ENCODE data around the gene SNRNP200. TPM values are rescaled to one million over a fixed set of nuclear protein-coding genes. Genes with fewer than 3 reads are reported as not detected.

Gene SNRNP200
- total RNA-seq, 1 donor = 44.2 TPM

GRCh38 chr2:96336104-96336775, 30.9 kb upstream of the SNRNP200 start:
- H3K4me1 ChIP-seq (ENCODE audit: insufficient read depth, low read length) = peaks cover 25% of the 10 kb centered on the region
- H3K9me3 ChIP-seq (ENCODE audit: low read depth, low read length) = no peaks in the 10 kb centered on the region
- no peaks in the 10 kb centered on the region for H3K36me3 ChIP-seq (ENCODE audit: insufficient read depth, low read length)
- H2AFZ ChIP-seq (ENCODE audit: low read length) = peak overlapping the region; percentile 90
- H3K79me2 ChIP-seq (ENCODE audit: insufficient read depth, low read length) = peaks cover 44% of the 10 kb centered on the region
- H3K4me3 ChIP-seq (ENCODE audit: insufficient read depth, low read length) = peak overlapping the region; percentile 93
- peak overlapping the region; percentile 42 for H3K27ac ChIP-seq (ENCODE audit: low read depth, low read length)
- no peaks in the 10 kb centered on the region for H3K27me3 ChIP-seq (ENCODE audit: insufficient read depth, low read length)
- H4K20me1 ChIP-seq (ENCODE audit: insufficient read depth, low read length) = peaks cover 5% of the 10 kb centered on the region
- DNase-seq (ENCODE audit: insufficient read length, low spot score, missing footprints) = no peak
- peak overlapping the region; percentile 76 for H3K4me2 ChIP-seq (ENCODE audit: insufficient read depth, low read length)
- no peak for TF ChIP-seq CTCF (IDR thresholded peaks at IDR 0.05; ENCODE audit: extremely low read depth, low read depth, low read length)

- no peak for DNase-seq (ENCODE audit: insufficient read length, low spot score, missing footprints)
- Histone ChIP-seq H3K4me3 (ENCODE audit: insufficient read depth, low read length) (no peak overlapping the region), H3K27ac (ENCODE audit: low read depth, low read length) (no peak overlapping the region), H4K20me1 (ENCODE audit: insufficient read depth, low read length) (peaks cover 3% of the 10 kb centered on the region), H3K4me2 (ENCODE audit: insufficient read depth, low read length) (no peak overlapping the region), H3K9me3 (ENCODE audit: low read depth, low read length) (no peaks in the 10 kb centered on the region), H3K79me2 (ENCODE audit: insufficient read depth, low read length) (peaks cover 35% of the 10 kb centered on the region), H3K27me3 (ENCODE audit: insufficient read depth, low read length) (no peaks in the 10 kb centered on the region), H2AFZ (ENCODE audit: low read length) (no peak overlapping the region), H3K4me1 (ENCODE audit: insufficient read depth, low read length) (peaks cover 29% of the 10 kb centered on the region), H3K36me3 (ENCODE audit: insufficient read depth, low read length) (no peaks in the 10 kb centered on the region)
- no peak for TF ChIP-seq CTCF (IDR thresholded peaks at IDR 0.05; ENCODE audit: extremely low read depth, low read depth, low read length)
Observed at GRCh38 chr2:96333708-96334107, 28.4 kb upstream of the SNRNP200 start.

- Histone ChIP-seq H3K27ac (ENCODE audit: low read depth, low read length) (peak overlapping the region; percentile 3), H3K4me3 (ENCODE audit: insufficient read depth, low read length) (no peak overlapping the region), H3K36me3 (ENCODE audit: insufficient read depth, low read length) (no peaks in the 10 kb centered on the region), H3K9me3 (ENCODE audit: low read depth, low read length) (no peaks in the 10 kb centered on the region), H4K20me1 (ENCODE audit: insufficient read depth, low read length) (no peaks in the 10 kb centered on the region), H2AFZ (ENCODE audit: low read length) (no peak overlapping the region), H3K27me3 (ENCODE audit: insufficient read depth, low read length) (no peaks in the 10 kb centered on the region), H3K4me1 (ENCODE audit: insufficient read depth, low read length) (peaks cover 21% of the 10 kb centered on the region), H3K79me2 (ENCODE audit: insufficient read depth, low read length) (peaks cover 8% of the 10 kb centered on the region), H3K4me2 (ENCODE audit: insufficient read depth, low read length) (no peak overlapping the region)
- no peak for TF ChIP-seq CTCF (IDR thresholded peaks at IDR 0.05; ENCODE audit: extremely low read depth, low read depth, low read length)
- no peak for DNase-seq (ENCODE audit: insufficient read length, low spot score, missing footprints)
Observed at GRCh38 chr2:96330407-96330806, 25.1 kb upstream of the SNRNP200 start.

- peaks cover 5% of the 10 kb centered on the region for H3K79me2 ChIP-seq (ENCODE audit: insufficient read depth, low read length)
- TF ChIP-seq CTCF (IDR thresholded peaks at IDR 0.05; ENCODE audit: extremely low read depth, low read depth, low read length) = no peak
Observed at GRCh38 chr2:96329874-96330273, 24.5 kb upstream of the SNRNP200 start.

More at GRCh38 chr2:96329874-96330273, 24.5 kb upstream of the SNRNP200 start:
- peaks cover 21% of the 10 kb centered on the region for H3K4me1 ChIP-seq (ENCODE audit: insufficient read depth, low read length)
- no peaks in the 10 kb centered on the region for H3K27me3 ChIP-seq (ENCODE audit: insufficient read depth, low read length)
- H3K4me3 ChIP-seq (ENCODE audit: insufficient read depth, low read length) = no peak overlapping the region
- H3K27ac ChIP-seq (ENCODE audit: low read depth, low read length) = peak overlapping the region; percentile 14
- DNase-seq (ENCODE audit: insufficient read length, low spot score, missing footprints) = no peak
- H4K20me1 ChIP-seq (ENCODE audit: insufficient read depth, low read length) = no peaks in the 10 kb centered on the region
- no peaks in the 10 kb centered on the region for H3K36me3 ChIP-seq (ENCODE audit: insufficient read depth, low read length)
- no peak overlapping the region for H2AFZ ChIP-seq (ENCODE audit: low read length)
- H3K9me3 ChIP-seq (ENCODE audit: low read depth, low read length) = no peaks in the 10 kb centered on the region
- H3K4me2 ChIP-seq (ENCODE audit: insufficient read depth, low read length) = no peak overlapping the region
